ENCODE data around the gene ATP5MK. TPM values are rescaled to one million over a fixed set of nuclear protein-coding genes. Genes with fewer than 3 reads are reported as not detected.

The ATP5MK gene
- total and polyA plus RNA-seq, 7 donors, result 400 to 2,357 (median 825) TPM

- 45 to 53% methylated on average over 2 of the region's 2 CpGs for WGBS, 2 donors
- no peak overlapping the region for H3K4me3 ChIP-seq
- intact Hi-C loops (cut with DNase I), result no loop called here
Measured at GRCh38 chr10:103353281-103353680, 43.0 kb downstream of the ATP5MK start.

GRCh38 chr10:103350517-103351260 lies 45.6 kb downstream of the ATP5MK start, which contains the start of gene PCGF6:
Gene PCGF6, minus strand, starts transcription at chr10:103351140. Its CDS starts 74 bp downstream, at chr10:103351066.
- no peaks in the 10 kb centered on the region for H3K9me3 ChIP-seq
- intact Hi-C loops (cut with DNase I), result no loop called here
- H3K27ac ChIP-seq, result peak within 1 kb of the TSS; percentile 76 to 91 (median 86)
- peak; percentile 83 for DNase-seq
- H3K36me3 ChIP-seq, result peaks cover 0 to 31% (median 2%) of the 10 kb centered on the region in 4 donors
- no peaks in the 10 kb centered on the region for H3K27me3 ChIP-seq
- WGBS, 2 donors, result 0% methylated on average over 82 of the region's 82 CpGs
- peak within 1 kb of the TSS; percentile 54 to 83 (median 74) for H3K4me3 ChIP-seq
- TF ChIP-seq CTCF (IDR thresholded peaks at IDR 0.05) (no peak), POLR2A (IDR thresholded peaks at IDR 0.05) (no peak), POLR2AphosphoS5 (IDR thresholded peaks at IDR 0.05) (peak in 2 of 4 donors; percentile 49 to 51), EP300 (IDR thresholded peaks at IDR 0.05) (no peak)
- peaks cover 0 to 20% (median 8%) of the 10 kb centered on the region in 4 donors for H3K4me1 ChIP-seq

More at GRCh38 chr10:103353281-103353680, 43.0 kb downstream of the ATP5MK start:
- Histone ChIP-seq H3K36me3 (peaks cover 0 to 6% (median 2%) of the 10 kb centered on the region in 4 donors), H3K4me1 (peaks cover 0 to 20% (median 8%) of the 10 kb centered on the region in 4 donors), H3K27me3 (no peaks in the 10 kb centered on the region), H3K27ac (no peak overlapping the region), H3K9me3 (no peaks in the 10 kb centered on the region)
- TF ChIP-seq POLR2AphosphoS5 (IDR thresholded peaks at IDR 0.05) (no peak), POLR2A (IDR thresholded peaks at IDR 0.05) (no peak), EP300 (IDR thresholded peaks at IDR 0.05) (no peak), CTCF (IDR thresholded peaks at IDR 0.05) (no peak)
- no peak for DNase-seq

- Histone ChIP-seq H3K27ac (peak overlapping the region; percentile 76 to 91 (median 86)), H3K27me3 (no peaks in the 10 kb centered on the region), H3K4me3 (peak overlapping the region; percentile 54 to 83 (median 74)), H3K4me1 (peaks cover 0 to 20% (median 8%) of the 10 kb centered on the region in 4 donors), H3K36me3 (peaks cover 0 to 36% (median 3%) of the 10 kb centered on the region in 4 donors), H3K9me3 (no peaks in the 10 kb centered on the region)
- TF ChIP-seq EP300 (IDR thresholded peaks at IDR 0.05) (no peak), POLR2A (IDR thresholded peaks at IDR 0.05) (no peak), CTCF (IDR thresholded peaks at IDR 0.05) (no peak), POLR2AphosphoS5 (IDR thresholded peaks at IDR 0.05) (no peak)
- no peak for DNase-seq
- intact Hi-C loops (cut with DNase I), result no loop called here
- 45 to 62% methylated on average over 16 of the region's 16 CpGs for WGBS, 2 donors
Measured at GRCh38 chr10:103350175-103350516, 46.1 kb downstream of the ATP5MK start.

Other genes with a start within 250 kb of the ATP5MK start
- gene NT5C2, start 203.2 kb downstream of the ATP5MK start, total RNA-seq, result 10 to 100 TPM; 37.7 to 51.4 (median 46.9) TPM
- 10 to 100 TPM; 49.2 to 61.5 (median 53.1) TPM for gene NT5C2, start 203.2 kb downstream of the ATP5MK start, polyA plus RNA-seq
- gene RPEL1, start 150.6 kb downstream of the ATP5MK start, total RNA-seq, result not detected
- under 1 TPM in 1 of 3 donors, not detected in 2; 0.03 TPM for gene RPEL1, start 150.6 kb downstream of the ATP5MK start, polyA plus RNA-seq
- gene INA, start 119.3 kb downstream of the ATP5MK start, total RNA-seq, result 10 to 100 TPM in 2 of 4 donors, 1 to 10 TPM in 2; 3.9 to 11.8 (median 7.8) TPM
- gene INA, start 119.3 kb downstream of the ATP5MK start, polyA plus RNA-seq, result 1 to 10 TPM in 1 of 3 donors, not detected in 2; 2.0 TPM
- 10 to 100 TPM; 16.3 to 26.0 (median 19.0) TPM for gene PCGF6, start 45.3 kb downstream of the ATP5MK start, total RNA-seq
- gene PCGF6, start 45.3 kb downstream of the ATP5MK start, polyA plus RNA-seq, result 1 to 10 TPM; 4.9 to 6.0 (median 5.8) TPM
- gene TAF5, start 28.5 kb downstream of the ATP5MK start, total RNA-seq, result 1 to 10 TPM; 4.2 to 7.1 (median 5.5) TPM
- gene TAF5, start 28.5 kb downstream of the ATP5MK start, polyA plus RNA-seq, result 1 to 10 TPM; 2.8 to 3.3 (median 3.0) TPM
- gene PDCD11, start 151 bp upstream of the ATP5MK start, total RNA-seq, result 10 to 100 TPM; 11.0 to 15.0 (median 13.0) TPM
- 10 to 100 TPM in 1 of 3 donors, 1 to 10 TPM in 2; 3.2 to 24.0 (median 6.0) TPM for gene PDCD11, start 151 bp upstream of the ATP5MK start, polyA plus RNA-seq
- gene CALHM2, start 55.9 kb upstream of the ATP5MK start, total RNA-seq, result 10 to 100 TPM; 27.4 to 55.4 (median 46.4) TPM
- gene CALHM2, start 55.9 kb upstream of the ATP5MK start, polyA plus RNA-seq, result 10 to 100 TPM in 2 of 3 donors, 1 to 10 TPM in 1; 5.5 to 20.4 (median 13.7) TPM
- gene CALHM1, start 62.4 kb upstream of the ATP5MK start, total RNA-seq, result not detected
- gene CALHM1, start 62.4 kb upstream of the ATP5MK start, polyA plus RNA-seq, result under 1 TPM in 1 of 3 donors, not detected in 2; 0.07 TPM
- not detected for gene CALHM3, start 82.8 kb upstream of the ATP5MK start, total RNA-seq
- gene CALHM3, start 82.8 kb upstream of the ATP5MK start, polyA plus RNA-seq, result not detected
- gene NEURL1, start 97.2 kb upstream of the ATP5MK start, total RNA-seq, result under 1 TPM in 3 of 4 donors, not detected in 1; 0.41 to 0.71 (median 0.55) TPM
- 10 to 100 TPM; 29.9 to 54.1 (median 31.8) TPM for gene NEURL1, start 97.2 kb upstream of the ATP5MK start, polyA plus RNA-seq